Hepatic stellate cell (primary cell): ENCODE results near the gene SYNM.

ENCODE experiments used
- DNase-seq: peaks from one replicate; pipeline ENCODE4 v3.0.0; 2011; ENCODE audit warnings: low spot score

SYNM gene

DNA sequence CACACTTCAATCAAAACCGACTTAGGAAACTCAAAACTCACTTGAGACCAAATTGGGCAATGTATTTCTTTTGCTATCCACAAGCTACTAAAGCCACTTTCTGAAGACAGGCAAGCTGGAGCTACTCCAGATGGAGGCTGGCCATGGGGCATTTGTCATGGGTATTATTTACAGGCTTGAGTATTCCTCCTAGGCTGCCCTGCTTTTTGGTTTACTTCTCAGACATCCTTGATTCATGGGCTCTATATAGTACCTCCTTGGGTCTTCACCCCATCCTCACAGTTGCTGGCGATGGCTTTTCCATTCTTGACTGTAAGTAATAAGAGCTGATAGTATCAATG is 18.6 kb upstream of the SYNM start:
- DNase-seq, result no peak

DNA sequence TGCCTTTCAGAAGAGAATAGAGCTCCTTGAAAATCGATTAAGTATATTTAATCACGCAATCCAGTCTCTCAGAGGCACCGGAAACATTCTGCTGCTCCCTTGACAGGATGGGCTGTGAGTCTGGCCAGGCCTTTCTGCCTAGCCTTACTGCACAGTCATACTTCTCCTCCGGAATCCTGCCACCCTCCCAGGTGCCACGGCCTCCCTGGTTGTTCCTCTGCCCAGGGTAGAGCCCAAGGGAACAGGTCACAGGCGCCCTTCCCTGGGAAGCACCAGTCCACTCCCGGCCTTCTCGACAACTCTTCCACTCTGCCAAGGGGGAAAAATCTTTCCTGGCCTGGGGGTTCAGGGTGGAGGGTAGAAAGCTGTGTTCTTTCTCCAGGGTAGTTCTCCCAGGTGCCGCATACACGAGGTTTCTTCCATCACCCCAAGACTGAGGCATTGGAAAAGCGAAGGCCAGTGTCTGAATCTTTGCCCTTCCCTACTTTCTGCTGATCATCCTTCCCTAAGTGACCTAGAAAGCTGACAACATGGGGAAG is 17.4 kb upstream of the SYNM start:
- no peak for DNase-seq

DNA sequence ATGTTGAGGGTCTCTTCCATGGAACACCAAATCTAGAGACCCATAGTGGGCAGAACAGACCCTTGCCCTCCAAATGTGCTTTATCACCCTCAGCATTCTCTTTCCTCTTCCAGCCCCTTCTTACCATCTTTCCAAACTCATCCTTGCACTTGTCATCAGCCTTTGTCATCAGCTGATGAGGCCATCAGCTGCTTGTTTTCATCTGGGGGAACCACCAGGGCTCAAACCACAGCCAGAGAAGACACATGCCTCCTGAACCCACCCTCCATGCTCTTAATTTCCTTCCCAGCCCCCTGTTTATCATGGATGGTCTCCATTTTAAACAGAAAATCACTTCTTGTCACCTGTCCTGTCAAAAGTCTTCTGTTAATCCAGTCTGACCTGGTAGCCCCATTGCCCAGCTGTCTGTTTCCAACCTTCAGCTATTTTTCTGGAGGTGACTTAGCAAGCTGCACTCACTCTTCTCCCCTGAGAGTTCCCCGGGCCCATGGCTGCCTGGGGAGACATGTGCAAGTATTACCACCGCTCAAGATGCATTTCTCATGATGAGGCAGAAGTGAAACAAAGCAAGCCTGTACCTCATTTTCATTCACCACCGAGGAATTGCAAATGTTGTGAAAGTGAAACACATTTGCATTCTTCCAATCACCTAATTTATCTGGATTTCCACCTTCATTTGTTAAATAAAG is 14.7 kb upstream of the SYNM start:
- DNase-seq, result no peak

DNA sequence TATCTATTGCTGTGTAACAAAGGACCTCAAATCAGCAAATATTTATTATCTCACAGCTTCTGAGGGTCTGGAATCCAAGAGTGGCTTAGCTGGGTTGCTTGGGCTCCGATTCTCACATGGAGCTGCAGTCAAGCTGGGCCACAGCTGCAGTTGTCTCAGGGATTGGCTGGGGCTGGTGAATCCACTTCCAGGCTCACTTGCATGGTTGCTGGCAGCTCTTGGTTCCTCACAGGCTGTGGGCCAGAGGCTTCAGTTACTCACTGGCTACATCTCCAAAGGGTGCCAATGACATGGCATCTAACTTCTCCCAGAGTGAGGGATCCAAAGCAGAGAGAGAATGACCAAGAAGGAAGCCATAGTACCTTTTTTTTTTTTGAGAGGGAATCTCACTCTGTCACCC is 13.9 kb upstream of the SYNM start:
- no peak for DNase-seq

DNA sequence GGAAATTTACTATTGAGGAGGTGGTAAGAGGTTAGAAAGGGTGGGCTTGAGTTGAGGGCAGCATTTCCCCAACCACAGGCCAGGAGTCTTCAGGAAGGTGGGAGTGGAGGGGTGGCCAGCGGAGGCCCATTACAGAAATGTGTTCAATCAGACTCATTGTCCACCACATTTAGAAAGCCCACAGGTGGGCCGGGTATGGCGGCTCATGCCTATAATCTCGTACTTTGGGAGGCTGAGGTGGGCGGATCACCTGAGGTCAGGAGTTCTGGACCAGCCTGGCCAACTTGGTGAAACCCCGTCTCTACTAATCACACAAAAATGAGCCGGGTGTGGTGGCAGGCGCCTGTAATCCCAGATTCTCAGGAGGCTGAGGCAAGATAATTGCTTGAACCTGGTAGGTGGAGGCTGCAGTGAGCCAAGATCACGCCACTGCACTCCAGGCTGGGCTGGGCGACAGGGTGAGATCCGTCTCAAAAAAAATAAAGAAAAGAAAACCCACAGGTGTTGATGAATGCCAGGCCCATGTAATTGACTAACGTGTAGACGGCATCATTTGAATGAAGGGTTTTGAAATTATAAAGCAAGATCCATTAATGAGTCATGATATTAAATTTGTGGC is 12.2 kb upstream of the SYNM start:
- DNase-seq, result no peak

DNA sequence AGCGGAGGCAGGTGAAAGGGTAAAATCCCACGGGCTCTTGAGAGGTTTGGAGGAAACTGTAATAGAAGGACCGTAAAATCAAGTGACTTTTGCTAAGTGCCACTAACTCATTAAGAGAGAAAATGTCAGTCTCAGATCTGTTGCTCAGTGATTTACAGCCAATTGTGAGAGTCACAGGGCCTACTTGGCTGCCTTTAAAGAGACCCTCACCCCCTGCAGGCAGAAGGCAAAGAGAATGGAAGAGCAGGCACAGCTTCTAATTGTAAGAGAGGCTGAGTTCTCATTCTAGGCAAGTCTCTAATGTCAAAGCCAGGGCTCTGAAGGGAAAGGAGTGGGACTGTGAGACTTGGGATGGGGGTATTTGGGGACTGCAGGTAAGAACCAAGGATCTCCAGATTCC is 9.3 kb upstream of the SYNM start:
- no peak for DNase-seq

DNA sequence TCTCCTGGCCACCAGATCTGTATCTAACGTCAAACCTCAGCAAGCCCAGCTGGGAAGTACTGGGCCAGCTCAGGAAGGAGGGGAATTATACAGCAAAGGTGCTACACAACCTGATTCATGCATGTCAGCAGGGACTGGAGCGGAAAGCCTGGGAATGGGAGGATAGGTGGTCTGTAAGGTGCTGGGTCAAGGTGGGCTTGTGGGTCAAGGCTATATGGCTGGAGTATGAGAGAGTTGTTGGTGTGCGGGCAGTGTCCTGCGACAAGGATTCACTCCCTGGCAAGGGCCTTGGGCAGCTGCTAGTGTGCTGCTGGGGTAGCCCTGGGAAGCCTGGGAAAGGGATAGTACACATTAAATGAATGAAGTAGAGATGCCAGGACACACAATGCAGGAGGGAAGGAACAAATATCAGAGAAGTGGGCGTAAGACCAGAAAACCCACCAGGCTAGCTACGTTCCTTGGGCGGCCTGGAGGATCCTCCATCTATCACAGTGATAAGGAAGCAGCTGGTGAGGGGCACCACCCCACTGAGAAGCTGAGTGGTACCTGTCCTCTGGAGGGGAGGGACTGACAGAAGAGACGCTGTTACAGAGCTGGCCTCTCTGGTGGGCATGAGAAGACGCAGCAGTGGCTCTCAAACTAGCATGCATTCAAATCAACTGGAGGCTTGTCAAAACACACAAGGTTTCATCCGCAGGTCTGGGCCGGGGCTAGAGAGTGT is 8.5 kb upstream of the SYNM start:
- no peak for DNase-seq

DNA sequence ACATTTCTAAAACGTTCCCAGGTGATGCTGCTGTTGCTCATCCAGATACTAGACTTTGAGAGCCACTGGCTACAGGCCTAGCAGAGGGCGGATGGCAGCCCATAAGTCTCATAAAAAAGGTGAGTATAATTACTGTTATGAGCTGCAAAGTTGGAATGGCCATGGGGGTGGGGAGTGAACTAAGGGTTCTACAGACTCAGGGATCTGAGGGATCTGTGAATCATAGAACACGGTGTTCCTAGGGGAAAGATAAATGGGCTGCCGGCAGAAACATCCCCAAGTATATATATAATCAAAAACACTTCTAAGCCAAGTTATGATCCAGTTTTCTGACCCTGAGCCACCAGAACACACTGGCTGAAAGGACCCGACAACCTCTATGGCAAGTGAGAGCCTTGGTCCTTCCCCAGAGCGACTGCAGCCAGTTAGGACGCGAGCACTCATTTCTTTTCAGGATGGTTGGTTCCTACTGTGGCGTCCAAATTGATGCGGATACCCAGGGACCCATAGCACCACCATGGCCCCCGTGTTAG is 7.9 kb upstream of the SYNM start:
- DNase-seq, result no peak

DNA sequence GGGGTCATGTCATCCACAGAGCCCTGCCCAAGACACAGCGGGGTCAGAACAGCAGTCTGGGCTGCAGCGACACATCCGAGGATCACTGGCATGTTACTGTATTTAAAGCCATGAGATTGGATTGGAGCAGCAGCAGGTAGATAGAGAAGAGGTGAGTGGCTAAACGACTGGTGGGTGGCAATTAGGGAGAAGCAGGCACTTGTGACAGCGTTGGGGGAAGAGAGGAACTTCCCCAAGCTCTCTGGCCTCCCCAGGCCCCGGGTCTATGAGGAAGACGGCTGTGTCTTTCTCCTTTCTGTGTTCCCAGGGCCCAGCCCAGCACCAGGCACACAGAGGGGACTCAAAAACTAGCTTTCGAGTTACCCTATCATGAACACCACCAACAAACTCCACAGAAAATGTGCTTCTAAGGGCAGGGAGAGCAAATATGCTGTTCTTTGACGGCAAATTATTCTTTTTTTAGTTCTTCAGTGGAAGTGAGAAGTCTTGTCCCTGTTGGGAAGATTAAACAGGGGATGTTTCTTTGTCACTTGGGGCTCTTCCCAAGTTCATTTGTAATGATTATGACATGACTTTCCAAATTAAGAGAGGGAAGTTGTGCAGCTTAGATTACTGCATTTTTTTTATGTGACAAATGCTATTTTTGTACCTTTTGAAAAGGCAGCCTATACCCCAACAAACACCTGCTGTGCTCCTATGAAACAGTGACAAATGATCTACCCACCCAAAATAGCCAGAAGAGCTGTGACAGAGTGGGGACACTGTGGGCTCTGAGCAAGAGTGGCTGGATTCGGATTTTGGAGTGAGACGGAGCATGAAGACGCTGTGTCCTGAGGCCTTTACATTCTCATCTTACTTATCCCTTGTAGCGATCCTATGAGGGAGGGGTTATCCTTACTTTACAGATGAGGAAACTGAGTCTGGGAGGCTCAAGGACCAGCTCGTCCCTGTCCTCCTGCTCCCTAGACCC is 7.2 kb upstream of the SYNM start:
- DNase-seq, result no peak

DNA sequence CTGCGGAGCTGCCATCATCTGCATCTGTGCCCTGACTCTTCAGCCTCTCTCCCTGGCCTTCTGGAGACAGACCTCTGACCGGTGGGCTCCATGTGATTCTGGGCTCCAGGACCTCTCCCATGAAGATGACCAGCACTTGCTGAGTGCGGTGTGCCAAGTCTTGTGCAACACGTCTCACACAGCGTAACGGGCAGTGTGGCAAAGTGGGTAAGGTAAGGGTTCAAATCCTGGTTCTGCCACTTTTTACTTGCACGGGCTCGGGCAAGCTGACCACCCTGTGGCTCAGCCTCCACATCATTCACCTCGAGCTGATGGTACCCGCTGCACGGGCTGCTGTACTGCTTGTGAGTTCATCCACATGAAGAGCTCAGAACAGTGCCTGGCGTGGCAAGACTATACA is 6.5 kb upstream of the SYNM start:
- no peak for DNase-seq

DNA sequence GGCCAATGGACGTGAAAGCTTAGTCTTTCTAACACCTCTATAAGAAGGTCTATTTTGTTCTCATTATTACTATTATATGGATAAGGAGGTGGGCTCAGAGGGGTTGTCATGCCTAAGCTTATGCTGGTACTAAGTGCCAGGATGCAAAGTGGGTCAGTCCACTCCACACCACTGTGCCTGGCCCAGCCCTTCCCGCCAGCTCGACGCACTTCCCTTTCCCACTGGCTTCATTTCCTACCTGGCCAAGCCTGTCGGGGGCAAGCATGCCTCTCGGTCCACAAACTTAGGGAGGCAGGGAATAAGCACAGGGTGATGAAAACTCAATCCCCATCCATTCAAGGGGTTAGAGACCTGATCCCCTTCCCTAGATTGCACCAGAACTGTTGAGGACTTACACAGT is 5.9 kb upstream of the SYNM start:
- DNase-seq, result no peak

DNA sequence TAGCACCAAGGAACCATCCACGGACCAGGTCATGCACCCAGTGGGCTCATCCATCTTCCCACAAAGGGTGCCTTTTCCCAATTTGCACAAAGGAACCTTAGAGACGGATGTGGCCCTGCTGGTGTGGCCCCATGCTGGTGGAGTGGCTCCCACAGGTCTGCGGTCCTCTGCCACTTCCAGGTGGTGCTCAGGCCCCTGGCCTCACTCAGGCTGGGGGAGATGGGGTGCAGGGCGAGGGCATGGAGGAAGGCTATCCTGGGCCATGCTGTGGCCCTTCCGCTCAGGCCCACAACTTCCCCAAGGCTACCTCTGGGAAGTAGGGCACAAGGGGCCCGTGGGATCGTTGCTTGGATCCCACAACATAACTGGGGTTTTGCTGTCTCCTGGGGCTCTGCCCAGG is 5.2 kb upstream of the SYNM start:
- DNase-seq, result no peak

DNA sequence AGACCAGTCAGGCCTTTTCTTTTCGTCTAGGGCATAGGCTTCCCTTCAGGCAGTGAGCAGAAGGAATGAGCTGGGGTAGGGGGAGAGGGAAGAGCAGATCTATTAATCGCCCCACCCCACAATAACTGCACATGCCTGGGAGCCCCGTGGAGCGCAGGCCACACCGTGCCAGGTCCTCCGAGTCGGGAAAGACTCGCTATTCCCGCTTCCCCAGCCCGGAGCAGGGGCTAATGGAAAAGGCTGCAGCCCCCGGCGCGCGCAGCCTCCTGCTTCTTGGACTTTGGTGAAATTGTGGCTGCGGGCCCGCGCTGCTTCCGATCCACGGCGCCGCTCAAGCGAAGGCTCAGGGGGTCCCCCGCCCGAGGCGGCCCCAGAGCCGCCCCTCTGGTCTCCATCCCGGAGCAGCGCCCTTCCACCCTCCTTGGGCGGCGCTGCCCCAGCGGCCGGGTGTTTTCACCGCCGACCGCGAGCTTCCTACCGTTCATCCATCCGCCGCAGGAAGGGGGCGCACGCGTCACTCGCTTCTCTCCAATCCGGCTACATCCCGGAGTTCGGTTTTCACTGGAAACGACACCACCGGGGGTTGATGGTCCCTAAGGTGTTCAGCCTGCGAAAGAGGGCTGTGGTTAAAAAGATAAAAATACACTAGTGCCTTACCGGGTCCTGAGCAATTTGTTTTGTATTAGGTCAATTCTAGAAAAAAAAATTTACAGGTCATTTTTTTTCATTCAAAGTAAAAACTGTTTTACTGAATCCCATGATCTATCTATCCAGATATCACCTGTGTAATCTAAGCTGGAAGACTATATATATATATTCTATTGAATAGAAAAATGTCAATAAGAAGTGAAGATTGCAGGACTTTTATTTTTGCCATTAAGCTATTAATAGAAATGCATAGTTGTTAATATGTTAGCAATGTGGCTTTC is 4.4 kb upstream of the SYNM start:
- DNase-seq, result peak; percentile 84

DNA sequence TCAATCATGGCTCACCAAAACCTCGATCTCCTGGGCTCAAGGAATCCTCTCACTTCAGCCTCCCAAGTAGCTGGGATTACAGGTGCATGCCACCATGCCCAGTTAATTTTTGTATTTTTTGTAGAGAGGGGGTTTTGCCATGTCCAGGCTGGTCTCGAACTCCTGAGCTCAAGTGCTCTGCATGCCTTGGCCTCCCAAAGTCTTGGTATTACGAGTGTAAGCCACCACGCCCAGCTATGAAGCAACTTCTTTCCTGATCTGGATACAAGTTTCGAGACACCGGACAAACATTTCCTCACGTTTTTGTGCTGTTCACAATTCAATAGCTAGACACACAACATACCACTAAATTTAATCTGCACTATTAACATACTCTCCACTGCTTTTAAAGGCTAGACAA is 3.4 kb upstream of the SYNM start:
- no peak for DNase-seq

DNA sequence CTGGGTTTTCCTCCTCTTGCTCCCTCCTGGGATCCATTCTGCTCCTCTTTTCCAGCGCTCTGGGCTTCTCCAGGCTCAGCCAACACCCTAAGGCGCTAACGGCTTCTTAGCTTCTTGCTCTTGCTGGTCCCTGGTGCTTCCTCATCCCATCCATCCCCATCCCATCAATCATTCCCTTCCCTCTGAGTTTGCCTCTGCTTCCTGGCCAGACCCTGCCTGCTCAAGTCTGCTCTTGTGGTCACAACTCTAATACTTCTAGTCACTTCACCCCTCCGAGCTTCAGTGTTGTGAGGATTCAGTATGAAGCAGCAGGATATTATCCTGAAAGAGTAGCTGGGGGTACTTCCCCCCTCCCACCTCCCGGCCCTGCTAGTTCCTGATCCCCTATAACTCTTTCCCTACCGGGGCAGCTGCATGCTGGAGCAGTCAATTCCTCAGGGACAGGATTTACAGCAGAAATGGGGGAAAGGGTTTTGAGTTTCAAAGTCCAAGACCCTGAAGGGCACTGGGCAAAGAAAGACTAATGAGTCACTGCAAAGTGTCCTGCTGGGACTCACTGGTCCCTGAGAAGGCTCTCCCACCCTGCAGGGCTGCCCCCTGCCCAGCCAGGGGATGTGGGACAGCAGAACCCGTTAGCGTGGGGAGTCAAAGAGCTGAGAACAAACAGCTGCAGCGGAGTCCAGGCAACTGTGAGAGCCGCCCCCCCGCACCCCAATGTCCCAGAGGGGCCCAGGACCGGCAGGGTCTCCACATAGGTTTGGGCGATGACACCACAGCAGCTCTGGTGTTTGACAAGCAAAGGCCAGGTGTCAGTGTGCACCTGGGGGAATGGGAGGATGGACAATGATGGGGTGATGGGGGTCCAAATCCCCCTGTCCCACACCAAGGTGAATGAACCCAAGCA is 2.3 kb upstream of the SYNM start:
- DNase-seq, result no peak

DNA sequence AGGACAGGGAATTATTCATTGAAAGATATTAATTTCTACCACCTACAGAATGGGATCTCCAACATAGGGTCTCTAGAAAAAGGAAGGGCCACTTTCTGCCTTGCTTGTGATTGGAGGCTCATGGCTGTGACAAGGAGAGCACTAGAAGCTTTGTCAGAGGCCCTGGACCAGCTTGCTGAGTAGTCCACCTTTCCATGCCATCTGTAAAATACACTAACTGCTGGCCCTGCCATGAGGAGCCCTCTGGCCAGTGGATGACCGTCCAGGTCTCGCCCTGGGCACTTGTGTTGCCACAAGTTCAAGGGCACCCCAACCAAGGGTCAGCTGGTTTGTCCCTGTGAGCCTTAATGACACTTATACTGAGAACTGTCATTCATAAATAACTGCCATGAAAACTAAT is 1.6 kb upstream of the SYNM start:
- no peak for DNase-seq

DNA sequence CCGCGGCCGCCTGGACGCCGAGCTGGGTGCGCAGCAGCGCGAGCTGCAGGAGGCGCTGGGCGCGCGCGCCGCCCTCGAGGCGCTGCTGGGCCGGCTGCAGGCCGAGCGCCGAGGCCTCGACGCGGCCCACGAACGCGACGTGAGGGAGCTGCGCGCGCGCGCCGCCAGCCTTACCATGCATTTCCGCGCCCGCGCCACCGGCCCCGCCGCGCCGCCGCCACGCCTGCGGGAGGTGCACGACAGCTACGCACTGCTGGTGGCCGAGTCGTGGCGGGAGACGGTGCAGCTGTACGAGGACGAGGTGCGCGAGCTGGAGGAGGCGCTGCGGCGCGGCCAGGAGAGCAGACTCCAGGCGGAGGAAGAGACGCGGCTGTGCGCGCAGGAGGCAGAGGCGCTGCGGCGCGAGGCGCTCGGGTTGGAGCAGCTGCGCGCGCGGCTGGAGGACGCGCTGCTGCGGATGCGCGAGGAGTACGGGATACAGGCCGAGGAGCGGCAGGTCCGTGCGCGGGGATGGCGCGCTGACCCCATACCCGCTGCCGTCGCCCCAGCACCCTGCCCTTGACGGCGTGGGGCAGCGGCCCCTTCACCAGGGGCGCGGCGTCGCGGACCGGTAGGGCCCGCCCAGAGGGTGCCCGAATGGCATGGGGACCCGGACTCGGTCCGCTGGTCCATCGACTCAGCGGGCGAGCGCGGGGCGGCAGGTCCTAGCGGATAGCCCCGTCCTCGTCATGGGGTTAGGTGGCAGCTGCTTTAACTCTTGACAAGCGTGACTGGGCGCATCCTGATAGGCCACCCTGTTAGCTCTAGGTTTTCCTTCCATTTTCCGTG is 848 bp downstream of the SYNM start:
- peak; percentile 61 for DNase-seq

DNA sequence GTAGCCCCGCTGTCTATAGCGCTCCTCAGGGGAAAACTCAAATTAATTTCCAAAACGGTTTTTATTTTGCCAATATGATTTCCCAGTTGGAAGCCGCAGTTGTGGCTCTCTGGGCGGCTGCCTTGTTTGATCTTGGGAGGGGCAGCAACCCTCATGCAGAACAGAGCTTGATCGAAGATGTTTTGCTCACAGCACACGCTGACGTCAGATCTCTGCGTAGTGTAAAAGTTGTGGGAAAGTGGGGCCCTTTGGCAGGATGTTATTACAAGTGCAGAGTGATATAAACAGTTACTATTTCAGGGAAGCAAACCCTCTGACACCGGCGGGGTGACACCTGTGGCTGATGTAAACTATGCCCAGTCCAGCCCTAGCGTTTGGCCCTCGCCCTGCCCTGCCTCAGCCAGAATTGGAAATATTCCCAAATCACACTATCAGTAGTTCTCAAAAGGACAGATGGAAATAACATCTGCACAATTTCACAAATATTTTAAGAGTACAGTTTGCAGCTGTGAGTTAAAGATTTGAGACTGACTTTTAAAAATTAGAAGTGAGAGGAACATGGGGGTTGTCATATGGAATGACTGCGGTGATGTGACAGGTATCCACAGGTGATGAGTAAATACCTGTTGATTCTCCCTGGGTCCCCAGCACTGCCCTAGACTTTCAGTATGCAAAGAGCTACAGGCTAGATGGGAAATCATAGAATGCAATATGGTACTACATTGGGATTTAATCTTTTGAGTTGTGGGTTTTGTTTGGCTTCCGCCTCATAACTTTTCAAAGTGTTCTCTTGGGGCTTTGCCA is 1.7 kb downstream of the SYNM start:
- DNase-seq, result peak; percentile 69
